GM23338 (cell line): ENCODE measurements around the gene TMEM185B. TPM values are rescaled to one million over a fixed set of nuclear protein-coding genes. Genes with fewer than 3 reads are reported as not detected.

ENCODE experiments used
- ATAC-seq: fragments of 200-7000 bp; cut with Tn5 transposase; 3 replicates; pipeline ENCODE4 v1.9.1; 2020
- DNase-seq: peaks from one replicate; pipeline ENCODE4 v3.0.0-alpha.2; 2015; ENCODE audit warnings: low spot score
- H2AFZ ChIP-seq: fragments of 200-600 bp; sonication (generic); 2 replicates; pipeline ENCODE4 v1.8.0; 2016; ENCODE audit warnings: antibody characterized with exemption, mild to moderate bottlenecking, moderate library complexity
- H3F3A ChIP-seq: fragments of 200-600 bp; sonication (generic); replicated peaks from 2 replicates; pipeline ENCODE4 v1.8.0; 2017; ENCODE audit warnings: antibody characterized with exemption, mixed run types, low read depth
- H3K27ac ChIP-seq: fragments of 200-600 bp; sonication (generic); 2 replicates; pipeline ENCODE4 v1.6.1; 2016; ENCODE audit warnings: low read depth
- H3K27me3 ChIP-seq: fragments of 200-600 bp; sonication (generic); 2 replicates; pipeline ENCODE4 v1.8.0; 2016; ENCODE audit warnings: mild to moderate bottlenecking, mixed run types, moderate library complexity; ENCODE audit not compliant: insufficient read depth
- H3K36me3 ChIP-seq: fragments of 200-600 bp; sonication (generic); 2 replicates; pipeline ENCODE4 v1.8.0; 2016; ENCODE audit warnings: mild to moderate bottlenecking; ENCODE audit not compliant: insufficient read depth
- H3K4me1 ChIP-seq: fragments of 200-600 bp; sonication (generic); 2 replicates; pipeline ENCODE4 v1.8.0; 2016; ENCODE audit warnings: mild to moderate bottlenecking, moderate library complexity; ENCODE audit not compliant: insufficient read depth
- H3K4me2 ChIP-seq: fragments of 200-600 bp; sonication (generic); 2 replicates; pipeline ENCODE4 v1.7.1; 2017; ENCODE audit warnings: mixed run types
- H3K4me3 ChIP-seq: fragments of 200-600 bp; sonication (generic); 2 replicates; pipeline ENCODE4 v1.6.1; 2016; ENCODE audit warnings: mixed run types
- H3K79me2 ChIP-seq: fragments of 200-600 bp; sonication (generic); replicated peaks from 2 replicates; pipeline ENCODE4 v1.8.0; 2017; ENCODE audit warnings: mild to moderate bottlenecking; ENCODE audit not compliant: insufficient read depth
- H3K9me2 ChIP-seq: fragments of 200-600 bp; sonication (generic); 2 replicates; pipeline ENCODE4 v1.8.0; 2017; ENCODE audit not compliant: insufficient read depth
- H4K20me1 ChIP-seq: fragments of 200-600 bp; sonication (generic); replicated peaks from 2 replicates; pipeline ENCODE4 v1.8.0; 2017; ENCODE audit warnings: mild to moderate bottlenecking; ENCODE audit not compliant: insufficient read depth
- H3K27ac Mint-ChIP-seq: 2 replicates; pipeline ENCODE4 v1.8.0; 2020; ENCODE audit warnings: inconsistent platforms, mild to moderate bottlenecking, moderate library complexity, mixed read lengths
- H3K27me3 Mint-ChIP-seq: 3 replicates; pipeline ENCODE4 v1.8.0; 2022; ENCODE audit warnings: low read depth, mild to moderate bottlenecking, moderate library complexity, mixed read lengths, inconsistent platforms; ENCODE audit not compliant: insufficient read depth, poor library complexity
- H3K36me3 Mint-ChIP-seq: 3 replicates; pipeline ENCODE4 v1.8.0; 2021; ENCODE audit warnings: low read depth, mild to moderate bottlenecking, inconsistent platforms, moderate library complexity, mixed read lengths
- H3K4me1 Mint-ChIP-seq: 3 replicates; pipeline ENCODE4 v1.8.0; 2020; ENCODE audit warnings: mild to moderate bottlenecking, inconsistent platforms, mixed read lengths
- H3K4me3 Mint-ChIP-seq: 3 replicates; pipeline ENCODE4 v1.8.0; 2021; ENCODE audit warnings: moderate library complexity, mild to moderate bottlenecking, inconsistent platforms, mixed read lengths
- H3K9me3 Mint-ChIP-seq: 3 replicates; pipeline ENCODE4 v1.8.0; 2020; ENCODE audit warnings: moderate library complexity, mild to moderate bottlenecking, inconsistent platforms, mixed read lengths
- CREB1 ChIP-seq: fragments of 250-450 bp; sonication (Bioruptor Pico); IDR thresholded peaks from 2 replicates; pipeline ENCODE4 v1.5.0; 2020; ENCODE audit warnings: low read depth, mild to moderate bottlenecking, moderate library complexity
- CTCF ChIP-seq, 2 experiments: fragments of 200-600 bp in 1 of 2; sonication (generic) in 1 of 2; conservative IDR thresholded peaks; 2 replicates each; pipeline versions ENCODE4 v1.5.1 to v1.6.1; 2016 to 2017; ENCODE audit warnings: antibody characterized with exemption in 2 of 2, low read depth in 2 of 2, mild to moderate bottlenecking in 2 of 2, moderate library complexity in 1 of 2
- EZH2 ChIP-seq: fragments of 200-600 bp; sonication (generic); IDR thresholded peaks from one replicate; pipeline ENCODE4 v1.8.0; 2017; ENCODE audit warnings: antibody characterized with exemption, mild to moderate bottlenecking, low read depth; ENCODE audit not compliant: unreplicated experiment
- EZH2phosphoT487 ChIP-seq: fragments of 200-600 bp; sonication (generic); IDR thresholded peaks from one replicate; pipeline ENCODE4 v1.8.1; 2018; ENCODE audit warnings: antibody characterized with exemption; ENCODE audit not compliant: unreplicated experiment
- JUNB ChIP-seq: IDR thresholded peaks from one replicate; pipeline ENCODE4 v1.6.1; 2016; ENCODE audit warnings: antibody characterized with exemption; ENCODE audit not compliant: unreplicated experiment
- NANOG ChIP-seq: IDR thresholded peaks from 2 replicates; pipeline ENCODE4 v1.6.1; 2016; ENCODE audit warnings: antibody characterized with exemption, borderline replicate concordance
- POLR2AphosphoS5 ChIP-seq: IDR thresholded peaks from 2 replicates; pipeline ENCODE4 v1.6.1; 2016; ENCODE audit warnings: antibody characterized with exemption, low read depth
- REST ChIP-seq: IDR thresholded peaks from one replicate; pipeline ENCODE4 v1.6.1; 2018; ENCODE audit warnings: antibody characterized with exemption; ENCODE audit not compliant: unreplicated experiment
- STAT1 ChIP-seq: IDR thresholded peaks from one replicate; pipeline ENCODE4 v1.6.1; 2016; ENCODE audit warnings: antibody characterized with exemption; ENCODE audit not compliant: unreplicated experiment
- ZNF114 ChIP-seq: fragments of 250-450 bp; sonication (Bioruptor Pico); IDR thresholded peaks from 2 replicates; pipeline ENCODE4 v1.5.0; 2020; ENCODE audit warnings: mild to moderate bottlenecking, moderate library complexity
- ZNF331 ChIP-seq: fragments of 250-450 bp; sonication (Bioruptor Pico); IDR thresholded peaks from 2 replicates; pipeline ENCODE4 v1.5.0; 2020; ENCODE audit warnings: low read depth, mild to moderate bottlenecking, moderate library complexity
- ZNF462 ChIP-seq: fragments of 250-450 bp; sonication (Bioruptor Pico); IDR thresholded peaks from 2 replicates; pipeline ENCODE4 v1.5.0; 2020; ENCODE audit warnings: mild to moderate bottlenecking, moderate library complexity
- polyA plus RNA-seq: library from polyadenylated mRNA; unstranded; fragments of >200 nt; fragmentation: Nextera tagmentation; extraction: Ambion mirVana; gene quantifications from 2 replicates; pipeline ENCODE4 v1.2.1, GENCODE V29; 2016
- total RNA-seq: library from RNA; depleted of rRNA; stranded (reverse); fragments of >200 nt; shearing (Covaris generic); gene quantifications from 2 replicates; pipeline ENCODE4 v1.2.3, GENCODE V29; 2014
- TF ChIP-seq, protein P1 (sequence below): IDR thresholded peaks from 2 replicates; pipeline ENCODE4 v1.6.1; 2016; ENCODE audit warnings: antibody characterized with exemption

TMEM185B gene
- total and polyA plus RNA-seq, 2 experiments from 2014 or later, result 3.9 to 24.4 TPM

- Mint-ChIP-seq H3K36me3 (peaks cover 11% of the 10 kb centered on the region), H3K9me3 (peaks cover 7% of the 10 kb centered on the region; the same call in 2 of the 3 replicates), H3K4me1 (peaks cover 21% of the 10 kb centered on the region), H3K27ac (no peak overlapping the region), H3K4me3 (no peak overlapping the region), H3K27me3 (peaks cover 29% of the 10 kb centered on the region)
- no peak for ATAC-seq
- H3K4me2 ChIP-seq, result no peak overlapping the region
- no peak overlapping the region for H2AFZ ChIP-seq
- DNase-seq, result no peak
- H4K20me1 ChIP-seq, result peaks cover 4% of the 10 kb centered on the region
- H3F3A ChIP-seq, result peaks cover 13% of the 10 kb centered on the region; the same call in 1 of the 2 replicates
- H3K36me3 ChIP-seq, result no peaks in the 10 kb centered on the region
- peaks cover 12% of the 10 kb centered on the region; the same call in 1 of the 2 replicates for H3K79me2 ChIP-seq
- H3K4me1 ChIP-seq, result peaks cover 12% of the 10 kb centered on the region
- H3K27ac ChIP-seq, result no peak overlapping the region
- TF ChIP-seq ZNF462 (CRISPR knock-in tag) (no peak), EZH2 (no peak), REST (no peak), ZNF114 (CRISPR knock-in tag) (no peak), EZH2phosphoT487 (no peak), NANOG (no peak), JUNB (no peak), POLR2AphosphoS5 (no peak), ZNF331 (CRISPR knock-in tag) (no peak), CREB1 (CRISPR knock-in tag) (no peak), CTCF (conservative IDR thresholded peaks at IDR 0.05; ENCODE audit: low read depth in 2 of 2) (no peak), STAT1 (no peak)
- TF ChIP-seq, protein P1, sequence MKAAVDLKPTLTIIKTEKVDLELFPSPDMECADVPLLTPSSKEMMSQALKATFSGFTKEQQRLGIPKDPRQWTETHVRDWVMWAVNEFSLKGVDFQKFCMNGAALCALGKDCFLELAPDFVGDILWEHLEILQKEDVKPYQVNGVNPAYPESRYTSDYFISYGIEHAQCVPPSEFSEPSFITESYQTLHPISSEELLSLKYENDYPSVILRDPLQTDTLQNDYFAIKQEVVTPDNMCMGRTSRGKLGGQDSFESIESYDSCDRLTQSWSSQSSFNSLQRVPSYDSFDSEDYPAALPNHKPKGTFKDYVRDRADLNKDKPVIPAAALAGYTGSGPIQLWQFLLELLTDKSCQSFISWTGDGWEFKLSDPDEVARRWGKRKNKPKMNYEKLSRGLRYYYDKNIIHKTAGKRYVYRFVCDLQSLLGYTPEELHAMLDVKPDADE, result no peak
- peaks cover 28% of the 10 kb centered on the region for H3K27me3 ChIP-seq
- H3K9me2 ChIP-seq, result no peaks in the 10 kb centered on the region; the same call in 1 of the 2 replicates
- H3K4me3 ChIP-seq, result no peak overlapping the region
Observed at GRCh38 chr2:120256651-120257000, 33.4 kb upstream of the TMEM185B start.
